HG02852 (cell line): ENCODE measurements around the gene ELAC1.
"Not testable (repeated sequence)": the region's sequence is repeated elsewhere in the genome, so short reads cannot be mapped to it uniquely, and the experiment has no call there.

Experiments used
- ATAC-seq: cut with Tn5 transposase; IDR thresholded peaks from one replicate; pipeline ENCODE4 v1.9.1; 2021; ENCODE audit warnings: mild to moderate bottlenecking, moderate library complexity; ENCODE audit not compliant: unreplicated experiment

The ELAC1 gene

GRCh38 chr18:50967714-50968661 is at the start of gene ELAC1:
Gene ELAC1, plus strand, starts transcription at chr18:50968040. Its CDS starts 6,365 bp downstream, at chr18:50974405.
- ATAC-seq = peak; percentile 93

- no peak for ATAC-seq
These were observed 49.7 kb upstream of the ELAC1 start for GRCh38 chr18:50918153-50918552.

- no peak for ATAC-seq
These were observed 43.5 kb upstream of the ELAC1 start for GRCh38 chr18:50924372-50924771.

GRCh38 chr18:50926521-50926920 is 41.3 kb upstream of the ELAC1 start:
- no peak for ATAC-seq

- no peak for ATAC-seq
These were observed 39.3 kb upstream of the ELAC1 start for GRCh38 chr18:50928551-50928950.

- no peak for ATAC-seq
These were observed 34.2 kb upstream of the ELAC1 start for GRCh38 chr18:50933684-50934083.

GRCh38 chr18:50934545-50935211 is 33.2 kb upstream of the ELAC1 start:
- no peak for ATAC-seq

- no peak for ATAC-seq
These were observed 32.2 kb upstream of the ELAC1 start for GRCh38 chr18:50935493-50936191.

GRCh38 chr18:50937183-50937582 is 30.7 kb upstream of the ELAC1 start:
- no peak for ATAC-seq

GRCh38 chr18:50938912-50939311 is 28.9 kb upstream of the ELAC1 start:
- ATAC-seq = no peak

- ATAC-seq = no peak
These were observed 23.5 kb upstream of the ELAC1 start for GRCh38 chr18:50944245-50944932.

- ATAC-seq = not testable (repeated sequence)
These were observed 21.9 kb upstream of the ELAC1 start for GRCh38 chr18:50945918-50946317.

GRCh38 chr18:50947899-50948298 is 19.9 kb upstream of the ELAC1 start:
- ATAC-seq = no peak

GRCh38 chr18:50949185-50949584 is 18.7 kb upstream of the ELAC1 start:
- ATAC-seq = no peak

GRCh38 chr18:50950626-50951025 is 17.2 kb upstream of the ELAC1 start:
- no peak for ATAC-seq

GRCh38 chr18:50953822-50954221 is 14.0 kb upstream of the ELAC1 start:
- ATAC-seq = no peak

- ATAC-seq = no peak
These were observed 12.6 kb upstream of the ELAC1 start for GRCh38 chr18:50955253-50955652.

GRCh38 chr18:50956116-50956515 is 11.7 kb upstream of the ELAC1 start:
- ATAC-seq = no peak

- no peak for ATAC-seq
These were observed 5.9 kb upstream of the ELAC1 start for GRCh38 chr18:50961974-50962373.

- no peak for ATAC-seq
These were observed 1.6 kb downstream of the ELAC1 start for GRCh38 chr18:50969448-50969847.

GRCh38 chr18:50970006-50970405 is 2.2 kb downstream of the ELAC1 start:
- no peak for ATAC-seq
